B cell (primary cell): ENCODE results near the gene STAB1. TPM values are rescaled to one million over a fixed set of nuclear protein-coding genes. Genes with fewer than 3 reads are reported as not detected.

Experiments
- ATAC-seq: fragments of 200-7000 bp; cut with Tn5 transposase; one replicate; pipeline ENCODE4 v1.10.0; 2021; ENCODE audit warnings: low read depth, mild to moderate bottlenecking, moderate number of reproducible peaks, moderate library complexity
- CTCF ChIA-PET: fragments of 350-600 bp; sonication (Branson Sonifier 250); formaldehyde crosslinking; loops from one replicate; lab custom pipeline; 2021; ENCODE audit warnings: antibody characterized with exemption, inconsistent platforms; lab: Charles Lee
- POLR2A ChIA-PET: fragments of 350-600 bp; sonication (Branson Sonifier 250); formaldehyde crosslinking; loops from one replicate; lab custom pipeline; 2021; ENCODE audit warnings: antibody characterized with exemption; lab: Charles Lee
- DNase-seq: peaks from one replicate; pipeline ENCODE4 v3.0.0; 2013
- H2AFZ ChIP-seq: 2 replicates; pipeline ENCODE4 v1.6.1; 2012; ENCODE audit warnings: mild to moderate bottlenecking, low read depth, low read length; ENCODE audit not compliant: insufficient read depth, poor library complexity, severe bottlenecking
- H3K27ac ChIP-seq, 2 donors: 1 replicate in 1 of 2; 2 replicates in 1 of 2; pipeline ENCODE4 v1.5.1; 2012 to 2013; ENCODE audit warnings: low read length in 2 of 2, mild to moderate bottlenecking in 2 of 2, moderate library complexity in 1 of 2
- H3K27me3 ChIP-seq, 4 experiments: fragments of 200-600 bp in 1 of 4; sonication (generic) in 1 of 4; replicated peaks in 1 of 4; 1 replicate in 2 of 4; 2 replicates in 2 of 4; pipeline versions ENCODE4 v1.6.1 to v1.7.0; 2013 to 2016; ENCODE audit warnings: low read length in 3 of 4, mild to moderate bottlenecking in 2 of 4, mixed read lengths in 1 of 4, moderate library complexity in 1 of 4; ENCODE audit not compliant: insufficient read depth in 4 of 4, control insufficient read depth in 3 of 4; ENCODE audit errors: control extremely low read depth in 1 of 4
- H3K36me3 ChIP-seq, 2 experiments: replicated peaks in 1 of 2; 1 replicate in 1 of 2; 2 replicates in 1 of 2; pipeline versions ENCODE4 v1.6.1 to v1.7.1; 2013; ENCODE audit warnings: low read length in 1 of 2; ENCODE audit not compliant: insufficient read depth in 2 of 2, control insufficient read depth in 1 of 2; ENCODE audit errors: control extremely low read depth in 1 of 2, extremely low read depth in 1 of 2
- H3K4me1 ChIP-seq, 2 donors: fragments of 200-600 bp in 1 of 2; sonication (generic) in 1 of 2; 1 replicate in 1 of 2; 2 replicates in 1 of 2; pipeline versions ENCODE4 v1.5.1 to v1.6.1; 2013 to 2017; ENCODE audit warnings: low read length in 2 of 2; ENCODE audit not compliant: control insufficient read depth in 2 of 2, insufficient read depth in 2 of 2
- H3K4me2 ChIP-seq: replicated peaks from 2 replicates; pipeline ENCODE3; 2012; ENCODE audit warnings: mild to moderate bottlenecking, low read depth, low read length; ENCODE audit not compliant: poor library complexity, severe bottlenecking
- H3K4me3 ChIP-seq, 5 experiments: fragments of 200-600 bp in 1 of 5; sonication (generic) in 1 of 5; 1 replicate in 3 of 5; 2 replicates in 2 of 5; pipeline versions ENCODE4 v1.5.1 to v1.7.0; 2011 to 2016; ENCODE audit warnings: low read length in 4 of 5, mild to moderate bottlenecking in 4 of 5, low read depth in 2 of 5, control low read depth in 1 of 5, moderate library complexity in 1 of 5; ENCODE audit not compliant: insufficient read depth in 1 of 5; ENCODE audit errors: control extremely low read depth in 1 of 5, extremely low read depth in 1 of 5
- H3K79me2 ChIP-seq: fragments of 200-600 bp; sonication (generic); one replicate; pipeline ENCODE4 v1.6.0; 2016; ENCODE audit warnings: low read length; ENCODE audit not compliant: control insufficient read depth, insufficient read depth
- H3K9ac ChIP-seq: fragments of 200-600 bp; sonication (generic); 2 replicates; pipeline ENCODE4 v1.6.1; 2017; ENCODE audit warnings: mild to moderate bottlenecking, low read length, moderate library complexity
- H3K9me3 ChIP-seq, 3 donors: one replicate each; pipeline versions ENCODE4 v1.6.1 to v1.7.1; 2013; ENCODE audit warnings: low read length in 2 of 3; ENCODE audit not compliant: control insufficient read depth in 2 of 3, insufficient read depth in 1 of 3; ENCODE audit errors: control extremely low read depth in 1 of 3
- H4K20me1 ChIP-seq: 2 replicates; pipeline ENCODE4 v1.6.0; 2012; ENCODE audit warnings: mild to moderate bottlenecking, low read length; ENCODE audit not compliant: insufficient read depth, control insufficient read depth, poor library complexity, severe bottlenecking
- H3K27ac Mint-ChIP-seq: one replicate; pipeline ENCODE4 v1.8.0; 2021; ENCODE audit warnings: mixed read lengths
- H3K27me3 Mint-ChIP-seq: one replicate; pipeline ENCODE4 v1.8.0; 2021; ENCODE audit warnings: mixed read lengths
- H3K4me1 Mint-ChIP-seq: one replicate; pipeline ENCODE4 v1.8.0; 2021; ENCODE audit warnings: mixed read lengths
- H3K4me3 Mint-ChIP-seq: one replicate; pipeline ENCODE4 v1.8.0; 2021; ENCODE audit warnings: mixed read lengths
- H3K9me3 Mint-ChIP-seq: one replicate; pipeline ENCODE4 v1.8.0; 2022; ENCODE audit warnings: mixed read lengths; ENCODE audit not compliant: insufficient read depth
- EZH2 ChIP-seq: IDR thresholded peaks from 2 replicates; pipeline ENCODE4 v1.6.1; 2012; ENCODE audit warnings: borderline replicate concordance, low read depth, mild to moderate bottlenecking, moderate library complexity, low read length; ENCODE audit not compliant: insufficient read depth, poor library complexity, severe bottlenecking
- WGBS: methylation state at CpG from one replicate; pipeline ENCODE4 v1.1.5; 2013; ENCODE audit warnings: missing lambda C conversion rate; ENCODE audit not compliant: insufficient coverage; 5-methylcytosine and 5-hydroxymethylcytosine counted together
- intact Hi-C: fragments of 100-400 bp; cut with micrococcal nuclease; formaldehyde crosslinking; loops from one replicate; pipeline ENCODE4 v1.10.0; 2022
- polyA plus RNA-seq: library from polyadenylated mRNA; depleted of rRNA; stranded (reverse); fragments of >200 nt; gene quantifications from 2 replicates; pipeline ENCODE4 v1.2.3, GENCODE V29; 2012
- total RNA-seq, 2 donors: library from RNA; stranded (reverse); fragments of 120-200 nt in 1 of 2; gene quantifications; 1 replicate in 1 of 2; 2 replicates in 1 of 2; pipeline versions ENCODE4 v1.2.3 to v1.2.4, GENCODE V29; 2013 to 2022
- TF ChIP-seq, protein P1 (sequence below): fragments of 200-600 bp; IDR thresholded peaks from one replicate; pipeline ENCODE4 v1.8.0; 2022; ENCODE audit warnings: antibody characterized with exemption, mild to moderate bottlenecking

STAB1 gene
- total and polyA plus RNA-seq, 2 donors (not counting 1 experiment from before 2014, with no cell fraction given), result 3.8 to 4.5 TPM

DNA sequence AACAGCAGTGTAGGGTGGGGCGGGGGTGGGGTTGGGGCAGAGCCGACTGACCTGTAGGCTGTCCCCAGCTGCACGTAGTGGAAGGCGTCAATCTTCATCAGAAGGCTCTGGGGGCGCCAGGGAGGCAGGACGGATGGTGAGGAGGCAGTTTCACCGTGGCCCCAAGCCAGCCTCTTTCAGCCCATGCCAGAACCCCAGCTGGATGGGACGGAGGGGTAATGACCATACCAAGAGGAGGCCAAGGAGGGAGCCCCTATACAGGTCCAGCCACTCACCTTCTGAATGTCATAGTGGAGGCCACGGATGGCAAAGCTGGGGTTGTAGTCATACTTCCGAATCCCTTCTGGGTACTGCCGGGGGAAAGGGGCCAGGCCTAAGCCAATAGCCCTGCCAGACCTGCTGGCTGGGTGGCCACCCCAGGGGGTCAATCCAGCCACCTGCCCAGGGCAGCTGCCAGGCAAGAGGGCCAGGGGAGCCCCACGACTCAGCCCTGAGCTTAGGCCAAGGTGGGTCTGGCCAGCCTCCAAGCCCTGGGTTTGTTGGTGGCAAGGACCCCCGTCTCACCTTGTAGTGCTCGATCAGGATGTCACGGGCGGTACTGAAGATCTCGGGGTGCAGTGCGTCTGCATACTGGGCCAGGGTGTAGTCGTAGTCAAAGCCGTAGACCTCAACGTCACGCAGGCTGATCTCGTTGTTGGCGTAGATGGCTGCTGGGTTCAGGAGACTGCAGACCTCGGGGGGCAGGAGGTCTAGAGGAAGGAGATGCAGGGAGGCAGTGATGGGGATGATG is 33.6 kb downstream of the STAB1 start:
- peaks cover 9 to 15% of the 10 kb centered on the region in 2 donors for H3K4me1 ChIP-seq
- H3K27me3 ChIP-seq, result peaks cover 0 to 13% (median 0%) of the 10 kb centered on the region in 4 experiments
- ChIA-PET POLR2A (no interaction called here), CTCF (no interaction called here)
- no peaks in the 10 kb centered on the region for H3K36me3 ChIP-seq
- ATAC-seq, result no peak
- H2AFZ ChIP-seq, result no peak overlapping the region
- H3K4me2 ChIP-seq, result no peak overlapping the region
- Mint-ChIP-seq H3K27me3 (no peaks in the 10 kb centered on the region), H3K27ac (no peak overlapping the region), H3K4me1 (peaks cover 5% of the 10 kb centered on the region), H3K9me3 (no peaks in the 10 kb centered on the region), H3K4me3 (no peak overlapping the region)
- no peak overlapping the region for H3K9ac ChIP-seq
- TF ChIP-seq, protein P1, sequence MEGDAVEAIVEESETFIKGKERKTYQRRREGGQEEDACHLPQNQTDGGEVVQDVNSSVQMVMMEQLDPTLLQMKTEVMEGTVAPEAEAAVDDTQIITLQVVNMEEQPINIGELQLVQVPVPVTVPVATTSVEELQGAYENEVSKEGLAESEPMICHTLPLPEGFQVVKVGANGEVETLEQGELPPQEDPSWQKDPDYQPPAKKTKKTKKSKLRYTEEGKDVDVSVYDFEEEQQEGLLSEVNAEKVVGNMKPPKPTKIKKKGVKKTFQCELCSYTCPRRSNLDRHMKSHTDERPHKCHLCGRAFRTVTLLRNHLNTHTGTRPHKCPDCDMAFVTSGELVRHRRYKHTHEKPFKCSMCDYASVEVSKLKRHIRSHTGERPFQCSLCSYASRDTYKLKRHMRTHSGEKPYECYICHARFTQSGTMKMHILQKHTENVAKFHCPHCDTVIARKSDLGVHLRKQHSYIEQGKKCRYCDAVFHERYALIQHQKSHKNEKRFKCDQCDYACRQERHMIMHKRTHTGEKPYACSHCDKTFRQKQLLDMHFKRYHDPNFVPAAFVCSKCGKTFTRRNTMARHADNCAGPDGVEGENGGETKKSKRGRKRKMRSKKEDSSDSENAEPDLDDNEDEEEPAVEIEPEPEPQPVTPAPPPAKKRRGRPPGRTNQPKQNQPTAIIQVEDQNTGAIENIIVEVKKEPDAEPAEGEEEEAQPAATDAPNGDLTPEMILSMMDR, result no peak
- TF ChIP-seq EZH2, result no peak
- 99% methylated on average over 24 of the region's 25 CpGs for WGBS
- no peaks in the 10 kb centered on the region for H3K9me3 ChIP-seq
- DNase-seq, result no peak
- H3K4me3 ChIP-seq, result no peak overlapping the region
- no peaks in the 10 kb centered on the region for H4K20me1 ChIP-seq
- intact Hi-C loops, result no loop called here
- no peak overlapping the region for H3K27ac ChIP-seq
- no peaks in the 10 kb centered on the region for H3K79me2 ChIP-seq
